Measurements from ENCODE around the gene AUTS2. TPM values are rescaled to one million over a fixed set of nuclear protein-coding genes. Genes with fewer than 3 reads are reported as not detected.

Gene AUTS2
- total RNA-seq, 2 donors from 2014 or later, result 8.6 TPM

DNA sequence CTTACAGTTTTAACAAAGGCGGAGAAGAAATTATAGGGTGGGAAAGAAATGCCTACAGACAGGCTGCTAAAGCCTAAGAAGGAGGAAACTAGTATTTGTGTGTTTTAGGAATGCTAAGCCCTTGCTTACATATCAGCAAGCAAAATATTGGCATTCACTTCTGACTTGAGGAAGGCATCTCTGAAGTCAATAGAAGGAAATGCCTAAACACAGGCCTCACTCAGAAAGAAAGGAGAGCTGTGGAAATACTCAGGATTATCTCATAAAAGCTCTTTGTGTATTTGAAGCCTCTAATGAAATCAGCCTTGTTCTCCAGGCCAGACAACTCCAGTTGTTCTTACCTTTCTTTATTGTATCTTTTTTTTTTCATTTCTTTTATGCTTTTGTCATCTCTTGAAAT is 158.0 kb downstream of the AUTS2 start:
- TF ChIP-seq, protein P1, sequence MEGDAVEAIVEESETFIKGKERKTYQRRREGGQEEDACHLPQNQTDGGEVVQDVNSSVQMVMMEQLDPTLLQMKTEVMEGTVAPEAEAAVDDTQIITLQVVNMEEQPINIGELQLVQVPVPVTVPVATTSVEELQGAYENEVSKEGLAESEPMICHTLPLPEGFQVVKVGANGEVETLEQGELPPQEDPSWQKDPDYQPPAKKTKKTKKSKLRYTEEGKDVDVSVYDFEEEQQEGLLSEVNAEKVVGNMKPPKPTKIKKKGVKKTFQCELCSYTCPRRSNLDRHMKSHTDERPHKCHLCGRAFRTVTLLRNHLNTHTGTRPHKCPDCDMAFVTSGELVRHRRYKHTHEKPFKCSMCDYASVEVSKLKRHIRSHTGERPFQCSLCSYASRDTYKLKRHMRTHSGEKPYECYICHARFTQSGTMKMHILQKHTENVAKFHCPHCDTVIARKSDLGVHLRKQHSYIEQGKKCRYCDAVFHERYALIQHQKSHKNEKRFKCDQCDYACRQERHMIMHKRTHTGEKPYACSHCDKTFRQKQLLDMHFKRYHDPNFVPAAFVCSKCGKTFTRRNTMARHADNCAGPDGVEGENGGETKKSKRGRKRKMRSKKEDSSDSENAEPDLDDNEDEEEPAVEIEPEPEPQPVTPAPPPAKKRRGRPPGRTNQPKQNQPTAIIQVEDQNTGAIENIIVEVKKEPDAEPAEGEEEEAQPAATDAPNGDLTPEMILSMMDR (IDR thresholded peaks at IDR 0.05), result no peak
- Histone ChIP-seq H3K27ac (no peak overlapping the region), H3K9me3 (no peaks in the 10 kb centered on the region)

DNA sequence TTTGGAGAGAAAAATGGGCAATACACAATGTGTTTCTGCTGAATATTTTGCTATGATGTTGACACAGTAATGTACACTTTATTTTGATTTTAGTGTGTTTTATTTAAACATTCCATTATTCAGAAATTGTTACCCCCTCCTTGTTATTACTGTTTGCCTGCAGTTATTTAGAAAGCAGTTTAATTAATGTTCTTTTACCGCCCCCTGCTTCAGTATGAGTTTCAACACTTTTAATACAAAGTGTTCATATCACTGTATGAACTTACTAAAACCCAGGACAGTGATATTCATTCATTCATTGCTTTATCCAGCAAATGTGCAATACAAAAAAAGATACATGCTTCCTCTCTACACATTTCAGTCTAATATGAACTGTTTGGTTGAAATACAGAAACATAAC is 159.3 kb downstream of the AUTS2 start:
- TF ChIP-seq, protein P1 (IDR thresholded peaks at IDR 0.05), result no peak
- no peaks in the 10 kb centered on the region for H3K9me3 ChIP-seq
- no peak for DNase-seq (ENCODE audit: low spot score)
- no peaks in the 10 kb centered on the region for H3K27me3 ChIP-seq
- H3K4me3 ChIP-seq, result no peak overlapping the region
- H3K36me3 ChIP-seq, result no peaks in the 10 kb centered on the region
- H3K27ac ChIP-seq, result no peak overlapping the region
- H3K4me1 ChIP-seq, result peaks cover 0 to 11% of the 10 kb centered on the region in 2 donors

More for the DNA sequence above, 158.0 kb downstream of the AUTS2 start:
- Histone ChIP-seq H3K27me3 (no peaks in the 10 kb centered on the region), H3K4me3 (no peak overlapping the region), H3K4me1 (peaks cover 0 to 11% of the 10 kb centered on the region in 2 donors), H3K36me3 (no peaks in the 10 kb centered on the region)
- DNase-seq (ENCODE audit: low spot score), result no peak

DNA sequence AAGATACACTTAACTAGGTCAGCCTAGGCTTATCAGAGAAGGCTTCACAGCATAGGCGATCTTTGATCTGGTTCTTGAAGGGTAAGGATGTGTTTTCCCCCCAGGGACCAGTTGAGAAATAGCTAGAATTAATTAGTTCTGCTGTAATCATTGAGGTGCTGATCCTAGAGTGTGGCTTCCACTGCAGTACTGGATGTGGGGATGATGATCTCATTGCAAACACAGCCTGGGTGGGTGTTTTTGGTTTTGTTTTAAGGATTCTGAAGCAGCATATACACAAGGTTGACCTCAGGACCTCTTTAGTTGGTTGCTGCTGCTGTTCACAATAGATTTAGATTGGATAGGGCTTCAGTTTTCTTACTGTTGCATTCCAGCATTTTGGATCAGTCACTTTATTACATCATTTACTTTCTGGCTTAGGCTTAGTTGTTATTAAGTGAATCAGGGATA is 159.7 kb downstream of the AUTS2 start:
- TF ChIP-seq, protein P1 (IDR thresholded peaks at IDR 0.05), result no peak
- H3K36me3 ChIP-seq, result no peaks in the 10 kb centered on the region
- DNase-seq (ENCODE audit: low spot score), result no peak
- H3K27me3 ChIP-seq, result no peaks in the 10 kb centered on the region
- H3K4me1 ChIP-seq, result peaks cover 0 to 11% of the 10 kb centered on the region in 2 donors
- no peak overlapping the region for H3K27ac ChIP-seq
- no peak overlapping the region for H3K4me3 ChIP-seq
- no peaks in the 10 kb centered on the region for H3K9me3 ChIP-seq

DNA sequence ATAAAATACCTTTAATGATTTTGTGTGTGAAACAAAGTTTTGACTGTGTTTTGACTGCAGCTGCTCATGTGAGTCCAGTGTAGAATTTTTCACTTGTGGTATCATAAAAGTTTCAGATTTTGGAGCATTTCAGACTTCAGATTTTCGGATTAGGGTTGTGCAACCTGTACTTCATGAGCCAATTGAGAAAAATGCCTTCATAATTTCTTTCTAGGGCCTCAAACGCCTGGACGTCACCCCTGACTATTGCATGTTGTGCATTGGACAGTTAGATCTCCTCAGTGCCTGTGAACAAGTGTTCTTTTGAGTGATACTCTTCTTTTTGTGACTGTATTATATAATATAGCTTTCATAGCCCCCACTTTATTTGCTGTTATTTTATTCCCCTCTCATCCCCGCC is 161.1 kb downstream of the AUTS2 start:
- Histone ChIP-seq H3K4me1 (peaks cover 0 to 11% of the 10 kb centered on the region in 2 donors), H3K36me3 (no peaks in the 10 kb centered on the region), H3K4me3 (no peak overlapping the region), H3K9me3 (no peaks in the 10 kb centered on the region), H3K27me3 (no peaks in the 10 kb centered on the region), H3K27ac (no peak overlapping the region)
- TF ChIP-seq, protein P1 (IDR thresholded peaks at IDR 0.05), result no peak
- DNase-seq (ENCODE audit: low spot score), result no peak

DNA sequence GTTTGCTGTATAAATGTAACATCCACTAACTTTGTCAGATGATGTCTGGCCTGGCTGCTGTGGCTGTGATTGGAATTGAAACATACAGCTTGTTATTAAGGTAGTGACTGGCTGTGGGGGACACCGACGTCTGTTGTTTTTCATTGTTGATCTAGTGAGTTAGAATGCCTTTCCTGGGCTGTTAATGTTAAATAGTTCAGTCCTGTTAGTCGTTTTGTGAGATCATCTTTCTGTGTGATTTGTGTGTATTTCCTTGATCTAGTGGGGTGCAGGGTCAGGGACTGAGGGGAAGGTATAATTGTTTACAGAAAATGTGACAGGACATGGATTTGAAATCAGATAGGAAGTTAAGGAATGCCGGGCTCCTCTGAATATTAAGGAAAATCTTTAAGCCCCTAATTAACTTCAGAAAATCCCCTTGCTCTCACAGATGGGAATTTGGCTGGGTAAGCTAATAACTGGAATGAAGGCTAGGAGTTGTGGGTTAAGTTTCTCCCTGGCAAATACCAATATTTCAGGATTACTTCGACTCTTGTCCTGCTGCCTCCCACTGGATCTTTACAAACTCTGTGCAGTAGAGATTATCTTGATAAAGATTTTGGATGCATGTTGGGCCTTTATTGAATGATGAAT is 163.1 kb downstream of the AUTS2 start:
- no peaks in the 10 kb centered on the region for H3K9me3 ChIP-seq

More for the DNA sequence above, 163.1 kb downstream of the AUTS2 start:
- DNase-seq (ENCODE audit: low spot score), result no peak
- Histone ChIP-seq H3K27ac (no peak overlapping the region), H3K4me3 (no peak overlapping the region), H3K27me3 (no peaks in the 10 kb centered on the region), H3K4me1 (peaks cover 0 to 4% of the 10 kb centered on the region in 2 donors), H3K36me3 (no peaks in the 10 kb centered on the region)
- TF ChIP-seq, protein P1 (IDR thresholded peaks at IDR 0.05), result no peak

Data from right atrium auricular region (tissue), 2 donors.